Peyer's patch (tissue), 4 donors: Measurements from ENCODE around the gene SLC25A23.
A peak's percentile ranks its signal among the peaks of the same experiment; 100 is the strongest.

ENCODE experiments used
- POLR2A ChIP-seq, 2 donors: fragments of 450-650 bp; IDR thresholded peaks; one replicate each; pipeline ENCODE4 v1.5.1; 2017; ENCODE audit warnings: antibody characterized with exemption in 2 of 2, mild to moderate bottlenecking in 2 of 2, moderate library complexity in 2 of 2
- TF ChIP-seq, protein P1 (sequence below), 6 experiments: fragments of 450-650 bp in 4 of 6; fragments of 200-600 bp in 2 of 6; sonication (generic) in 1 of 6; IDR thresholded peaks; one replicate each; pipeline ENCODE4 v1.5.1; 2017 to 2019; ENCODE audit warnings: antibody characterized with exemption in 6 of 6, mild to moderate bottlenecking in 3 of 6, moderate library complexity in 1 of 6

DNA sequence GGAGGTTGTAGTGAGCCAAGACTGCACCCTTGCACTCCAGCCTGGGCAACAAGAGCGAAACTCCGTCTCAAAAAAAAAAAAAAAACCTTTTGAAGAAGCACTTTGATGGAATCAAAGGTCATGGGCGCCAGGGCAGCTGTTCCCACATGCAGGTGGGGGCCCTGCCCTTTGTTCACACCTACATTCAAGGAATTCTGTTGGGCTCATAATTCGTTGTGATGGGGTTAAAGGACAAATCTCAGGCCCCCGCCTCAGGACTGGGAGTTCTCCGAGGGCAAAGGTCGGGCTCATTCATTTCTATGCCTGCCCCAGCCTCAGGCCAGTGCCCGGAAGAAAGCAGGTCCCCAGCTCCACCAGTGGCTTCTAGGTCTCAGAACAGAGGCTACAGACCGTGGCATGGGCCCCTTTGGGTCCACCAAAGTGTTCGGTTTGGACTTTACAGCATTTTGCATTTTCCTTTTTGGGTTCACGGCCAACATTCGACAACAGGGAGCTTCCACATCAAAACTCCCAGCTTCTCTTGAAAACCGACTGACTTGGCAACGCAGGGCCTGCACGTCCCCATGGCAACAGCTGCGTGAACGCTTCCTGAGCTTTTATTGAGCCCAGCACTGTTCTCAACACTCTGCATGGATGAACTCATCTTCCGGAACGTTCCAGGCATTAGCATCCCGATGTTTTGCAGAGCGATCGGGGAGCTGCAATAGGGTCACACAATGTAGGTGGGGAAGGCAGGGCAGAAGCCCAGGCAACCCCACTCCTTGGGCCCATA lies 56.6 kb downstream of the SLC25A23 start:
- TF ChIP-seq, protein P1, sequence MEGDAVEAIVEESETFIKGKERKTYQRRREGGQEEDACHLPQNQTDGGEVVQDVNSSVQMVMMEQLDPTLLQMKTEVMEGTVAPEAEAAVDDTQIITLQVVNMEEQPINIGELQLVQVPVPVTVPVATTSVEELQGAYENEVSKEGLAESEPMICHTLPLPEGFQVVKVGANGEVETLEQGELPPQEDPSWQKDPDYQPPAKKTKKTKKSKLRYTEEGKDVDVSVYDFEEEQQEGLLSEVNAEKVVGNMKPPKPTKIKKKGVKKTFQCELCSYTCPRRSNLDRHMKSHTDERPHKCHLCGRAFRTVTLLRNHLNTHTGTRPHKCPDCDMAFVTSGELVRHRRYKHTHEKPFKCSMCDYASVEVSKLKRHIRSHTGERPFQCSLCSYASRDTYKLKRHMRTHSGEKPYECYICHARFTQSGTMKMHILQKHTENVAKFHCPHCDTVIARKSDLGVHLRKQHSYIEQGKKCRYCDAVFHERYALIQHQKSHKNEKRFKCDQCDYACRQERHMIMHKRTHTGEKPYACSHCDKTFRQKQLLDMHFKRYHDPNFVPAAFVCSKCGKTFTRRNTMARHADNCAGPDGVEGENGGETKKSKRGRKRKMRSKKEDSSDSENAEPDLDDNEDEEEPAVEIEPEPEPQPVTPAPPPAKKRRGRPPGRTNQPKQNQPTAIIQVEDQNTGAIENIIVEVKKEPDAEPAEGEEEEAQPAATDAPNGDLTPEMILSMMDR (IDR thresholded peaks at IDR 0.05) = no peak
- peak in 1 of 2 donors; percentile 37 for TF ChIP-seq POLR2A (IDR thresholded peaks at IDR 0.05)
